PC-3 (cell line): Measurements from ENCODE around the gene CXorf49B. TPM values are rescaled to one million over a fixed set of nuclear protein-coding genes. Genes with fewer than 3 reads are reported as not detected.

Experiments used
- ATAC-seq: fragments of 200-7000 bp; cut with Tn5 transposase; 2 replicates; pipeline ENCODE4 v1.9.1; 2020; ENCODE audit warnings: mild to moderate bottlenecking, moderate library complexity
- BruUV-seq: library from RNA; stranded (reverse); fragments of 400-500 nt; replicated peaks from 2 replicates; lab custom pipeline; 2021; lab: Mats Ljungman, UMichigan
- CTCF ChIA-PET: fragments of 300-600 bp; sonication (Branson Sonifier 250); formaldehyde crosslinking; loops from one replicate; lab custom pipeline; 2022; ENCODE audit warnings: antibody characterized with exemption; lab: Charles Lee
- POLR2A ChIA-PET: fragments of 300-600 bp; sonication (Branson Sonifier 250); formaldehyde crosslinking; loops from one replicate; lab custom pipeline; 2022; ENCODE audit warnings: antibody characterized with exemption; ENCODE audit not compliant: unreplicated experiment; lab: Charles Lee
- DNase-seq: peaks from one replicate; pipeline ENCODE4 v3.0.0-alpha.2; 2015
- H2AFZ ChIP-seq: fragments of 300-600 bp; sonication (generic); 2 replicates; pipeline ENCODE4 v1.6.0; 2016; ENCODE audit warnings: antibody characterized with exemption, low read length
- H3F3A ChIP-seq: fragments of 300-600 bp; sonication (generic); one replicate; pipeline ENCODE4 v1.6.0; 2017; ENCODE audit warnings: antibody characterized with exemption, low read length, control low read depth, mild to moderate bottlenecking; ENCODE audit not compliant: unreplicated experiment
- H3K27ac ChIP-seq: fragments of 300-600 bp; sonication (generic); 2 replicates; pipeline ENCODE4 v1.5.1; 2016; ENCODE audit warnings: mild to moderate bottlenecking, low read length
- H3K27me3 ChIP-seq: fragments of 300-600 bp; sonication (generic); 2 replicates; pipeline ENCODE4 v1.6.1; 2016; ENCODE audit warnings: low read length, mixed read lengths
- H3K36me3 ChIP-seq: fragments of 300-600 bp; sonication (generic); 2 replicates; pipeline ENCODE4 v1.6.1; 2016; ENCODE audit warnings: low read depth, mixed run types, low read length, mixed read lengths
- H3K4me1 ChIP-seq: fragments of 300-600 bp; sonication (generic); 2 replicates; pipeline ENCODE4 v1.5.1; 2016; ENCODE audit warnings: low read length; ENCODE audit not compliant: insufficient read depth
- H3K4me2 ChIP-seq: fragments of 300-600 bp; sonication (generic); 2 replicates; pipeline ENCODE4 v1.6.0; 2016; ENCODE audit warnings: low read length
- H3K4me3 ChIP-seq: fragments of 300-600 bp; sonication (generic); 2 replicates; pipeline ENCODE4 v1.5.1; 2016; ENCODE audit warnings: mild to moderate bottlenecking, low read length, mixed read lengths
- H3K79me2 ChIP-seq: fragments of 300-600 bp; sonication (generic); 2 replicates; pipeline ENCODE4 v1.6.1; 2017; ENCODE audit warnings: low read length, mixed read lengths
- H3K9ac ChIP-seq: fragments of 300-600 bp; sonication (generic); 2 replicates; pipeline ENCODE4 v1.6.0; 2016; ENCODE audit warnings: mild to moderate bottlenecking, low read length
- H3K9me2 ChIP-seq: fragments of 300-600 bp; sonication (generic); replicated peaks from 2 replicates; pipeline ENCODE4 v1.6.1; 2016; ENCODE audit warnings: mixed run types, low read length, mixed read lengths
- H3K9me3 ChIP-seq: fragments of 300-600 bp; sonication (generic); 2 replicates; pipeline ENCODE4 v1.6.1; 2016; ENCODE audit warnings: low read length, mixed read lengths
- H4K20me1 ChIP-seq: fragments of 300-600 bp; sonication (generic); 2 replicates; pipeline ENCODE4 v1.6.1; 2016; ENCODE audit warnings: low read length, mixed read lengths
- CTCF ChIP-seq: fragments of 300-600 bp; sonication (generic); conservative IDR thresholded peaks from 2 replicates; pipeline ENCODE4 v1.5.1; 2017; ENCODE audit warnings: antibody characterized with exemption, low read depth, mild to moderate bottlenecking, low read length
- EZH2 ChIP-seq: fragments of 300-600 bp; sonication (generic); IDR thresholded peaks from one replicate; pipeline ENCODE4 v1.6.1; 2017; ENCODE audit warnings: antibody characterized with exemption, mild to moderate bottlenecking, low read length; ENCODE audit not compliant: unreplicated experiment
- EZH2phosphoT487 ChIP-seq: fragments of 300-600 bp; sonication (generic); IDR thresholded peaks from 2 replicates; pipeline ENCODE4 v1.6.1; 2018; ENCODE audit warnings: mild to moderate bottlenecking, antibody characterized with exemption, low read length, borderline replicate concordance
- intact Hi-C: fragments of 100-400 bp; cut with micrococcal nuclease; formaldehyde crosslinking; loops from 2 replicates; pipeline ENCODE4 v1.9.0; 2023
- total RNA-seq: library from RNA; depleted of rRNA; stranded (reverse); fragments of >200 nt; gene quantifications from 2 replicates; pipeline ENCODE4 v1.2.3, GENCODE V29; 2014; rRNA removed

Gene CXorf49B
- total RNA-seq, 1 experiment from 2014 or later, result not detected

GRCh38 chrX:71815121-71815905 is 52.2 kb downstream of the CXorf49B start:
- Histone ChIP-seq H4K20me1 (no peaks in the 10 kb centered on the region), H3K27ac (no peak overlapping the region), H2AFZ (no peak overlapping the region), H3K9me2 (no peaks in the 10 kb centered on the region), H3K36me3 (no peaks in the 10 kb centered on the region), H3K4me1 (peaks cover 1% of the 10 kb centered on the region), H3K79me2 (no peaks in the 10 kb centered on the region), H3K9ac (no peak overlapping the region), H3K9me3 (no peaks in the 10 kb centered on the region), H3K27me3 (peaks cover 24% of the 10 kb centered on the region; the same call in 1 of the 2 replicates), H3K4me3 (no peak overlapping the region), H3K4me2 (no peak overlapping the region), H3F3A (no peaks in the 10 kb centered on the region)
- ChIA-PET POLR2A (no interaction called here), CTCF (no interaction called here)
- intact Hi-C loops, result no loop called here
- no TSS peak for BruUV-seq
- DNase-seq, result no peak
- TF ChIP-seq CTCF (no peak), EZH2phosphoT487 (no peak), EZH2 (no peak)
- no peak for ATAC-seq

GRCh38 chrX:71815906-71816156 is 52.7 kb downstream of the CXorf49B start:
- Histone ChIP-seq H4K20me1 (no peaks in the 10 kb centered on the region), H3K4me3 (no peak overlapping the region), H3K9me3 (no peaks in the 10 kb centered on the region), H3F3A (no peaks in the 10 kb centered on the region), H3K27ac (no peak overlapping the region), H3K9me2 (no peaks in the 10 kb centered on the region), H3K4me2 (no peak overlapping the region), H3K36me3 (no peaks in the 10 kb centered on the region), H3K4me1 (no peaks in the 10 kb centered on the region), H3K79me2 (no peaks in the 10 kb centered on the region), H2AFZ (no peak overlapping the region), H3K9ac (no peak overlapping the region), H3K27me3 (peaks cover 24% of the 10 kb centered on the region; the same call in 1 of the 2 replicates)
- intact Hi-C loops, result no loop called here
- ChIA-PET POLR2A (no interaction called here), CTCF (no interaction called here)
- TF ChIP-seq EZH2phosphoT487 (no peak), EZH2 (no peak), CTCF (no peak)
- ATAC-seq, result no peak
- no TSS peak for BruUV-seq
- DNase-seq, result no peak

Other genes with a start within 250 kb of the CXorf49B start
- 94.2 and 99.8 TPM in 2 replicates for gene OGT, start 230.2 kb upstream of the CXorf49B start, total RNA-seq
- 1.6 and 2.9 TPM in 2 replicates for gene GCNA, start 184.9 kb upstream of the CXorf49B start, total RNA-seq
- not detected in 2 replicates for gene CXCR3, start 144.8 kb upstream of the CXorf49B start, total RNA-seq
- not detected in 2 replicates for gene CXorf49, start 45.1 kb upstream of the CXorf49B start, total RNA-seq
- gene NHSL2, start 147.5 kb downstream of the CXorf49B start, total RNA-seq, result 0.07 and 0.58 TPM in 2 replicates